AG08396 (cell line): ENCODE results near the gene CERS4.
"Not testable (repeated sequence)": the region's sequence is repeated elsewhere in the genome, so short reads cannot be mapped to it uniquely, and the experiment has no call there.

Experiments used
- DNase-seq: peaks from one replicate; pipeline ENCODE4 v3.0.0; 2012; ENCODE audit warnings: low spot score, mixed read lengths

CERS4 gene

DNA sequence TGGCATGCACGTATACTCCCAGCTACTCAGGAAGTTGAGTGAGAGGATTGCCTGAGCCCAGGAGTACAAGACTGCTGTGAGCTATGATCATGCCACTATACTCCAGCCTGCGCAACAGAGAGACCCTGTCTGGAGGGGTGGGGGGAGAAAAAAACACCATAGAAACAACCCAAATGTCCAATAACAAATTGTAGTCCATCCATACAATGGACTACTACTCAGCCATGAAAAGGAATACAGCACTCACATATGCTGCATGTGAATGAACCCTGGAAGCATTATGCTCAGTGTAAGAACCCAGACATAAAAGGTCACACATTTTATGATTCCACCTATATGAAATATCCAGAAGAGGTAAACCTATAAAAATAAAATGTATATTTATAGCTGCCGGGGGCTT lies 56.7 kb downstream of the CERS4 start:
- DNase-seq, result no peak

DNA sequence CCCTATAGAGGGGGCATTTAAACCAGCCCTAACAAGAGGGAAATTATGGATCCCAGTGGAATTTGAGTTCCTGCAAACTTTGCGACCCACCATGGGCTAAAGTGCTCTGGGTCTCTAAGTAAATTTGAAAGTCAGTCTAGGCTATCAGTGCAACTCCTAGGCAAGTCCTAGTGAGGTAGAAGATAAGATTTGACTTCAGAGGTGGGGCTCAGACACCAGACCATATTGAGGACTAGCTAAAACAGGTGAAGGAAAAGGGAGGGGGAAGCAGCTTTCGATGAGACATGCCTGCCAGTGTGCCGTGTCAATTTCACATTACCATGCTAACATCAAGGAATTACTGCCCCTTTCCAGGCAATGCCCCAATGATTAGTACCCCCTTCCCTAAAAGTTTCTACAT lies 60.6 kb downstream of the CERS4 start:
- DNase-seq, result no peak

DNA sequence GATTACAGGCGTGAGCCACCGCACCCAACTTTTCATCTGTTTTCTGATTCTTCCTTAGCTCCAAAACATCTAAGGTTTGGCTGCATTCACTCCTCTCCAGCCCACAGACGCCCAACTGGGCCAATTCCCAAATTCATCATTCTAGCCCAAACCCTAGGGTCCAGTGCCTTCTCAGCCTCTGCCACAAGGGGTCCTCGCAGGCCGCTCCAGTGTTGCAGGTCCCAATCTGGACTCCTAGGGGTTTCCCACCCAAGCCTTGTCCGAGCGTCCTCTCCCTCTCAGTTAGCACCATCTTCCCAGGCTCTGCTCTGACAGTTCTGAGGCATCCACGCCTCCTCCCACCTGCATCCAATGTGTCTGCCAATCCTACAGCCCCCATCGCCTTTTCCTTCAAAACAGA lies 67.3 kb downstream of the CERS4 start:
- DNase-seq, result not testable (repeated sequence)

DNA sequence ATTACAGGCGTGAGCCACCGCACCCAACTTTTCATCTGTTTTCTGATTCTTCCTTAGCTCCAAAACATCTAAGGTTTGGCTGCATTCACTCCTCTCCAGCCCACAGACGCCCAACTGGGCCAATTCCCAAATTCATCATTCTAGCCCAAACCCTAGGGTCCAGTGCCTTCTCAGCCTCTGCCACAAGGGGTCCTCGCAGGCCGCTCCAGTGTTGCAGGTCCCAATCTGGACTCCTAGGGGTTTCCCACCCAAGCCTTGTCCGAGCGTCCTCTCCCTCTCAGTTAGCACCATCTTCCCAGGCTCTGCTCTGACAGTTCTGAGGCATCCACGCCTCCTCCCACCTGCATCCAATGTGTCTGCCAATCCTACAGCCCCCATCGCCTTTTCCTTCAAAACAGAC lies 82.2 kb downstream of the CERS4 start:
- not testable (repeated sequence) for DNase-seq

DNA sequence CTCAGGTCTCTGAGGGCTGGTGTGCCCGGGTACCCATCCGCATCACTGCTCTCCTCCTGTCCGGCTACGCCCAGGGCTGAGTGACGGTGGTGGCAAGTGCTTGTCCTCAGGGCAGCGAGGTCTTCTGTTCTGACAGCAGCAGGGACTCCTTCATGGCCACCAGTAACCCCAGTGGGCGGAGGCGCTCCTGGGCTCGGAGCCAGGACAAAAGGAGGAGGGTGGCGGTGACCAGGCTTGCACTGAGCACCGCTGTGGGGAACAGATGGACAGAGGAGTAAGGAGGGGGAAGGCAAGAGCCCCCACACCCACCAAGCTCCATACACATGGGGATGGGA lies 93.2 kb downstream of the CERS4 start:
- DNase-seq, result no peak

DNA sequence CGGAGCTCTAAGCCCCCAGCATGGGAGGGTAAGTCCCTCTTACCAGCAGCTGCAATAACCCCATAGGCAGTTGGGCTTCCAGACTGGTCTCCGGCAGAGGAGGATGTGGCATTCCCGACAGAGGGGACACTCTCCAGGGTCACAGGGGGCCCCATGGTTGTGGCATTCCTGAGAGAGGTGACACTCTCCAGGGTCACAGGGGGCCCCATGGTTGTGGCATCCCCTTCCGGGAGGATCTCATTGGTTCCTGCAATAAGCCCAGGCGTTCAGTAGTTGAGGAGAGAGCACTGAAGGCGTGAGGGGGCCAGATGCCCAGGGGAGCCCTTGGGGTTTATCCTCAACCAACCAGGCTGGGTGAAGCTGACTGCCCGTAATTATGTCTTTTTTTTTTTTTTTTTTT lies 93.6 kb downstream of the CERS4 start:
- DNase-seq, result no peak

DNA sequence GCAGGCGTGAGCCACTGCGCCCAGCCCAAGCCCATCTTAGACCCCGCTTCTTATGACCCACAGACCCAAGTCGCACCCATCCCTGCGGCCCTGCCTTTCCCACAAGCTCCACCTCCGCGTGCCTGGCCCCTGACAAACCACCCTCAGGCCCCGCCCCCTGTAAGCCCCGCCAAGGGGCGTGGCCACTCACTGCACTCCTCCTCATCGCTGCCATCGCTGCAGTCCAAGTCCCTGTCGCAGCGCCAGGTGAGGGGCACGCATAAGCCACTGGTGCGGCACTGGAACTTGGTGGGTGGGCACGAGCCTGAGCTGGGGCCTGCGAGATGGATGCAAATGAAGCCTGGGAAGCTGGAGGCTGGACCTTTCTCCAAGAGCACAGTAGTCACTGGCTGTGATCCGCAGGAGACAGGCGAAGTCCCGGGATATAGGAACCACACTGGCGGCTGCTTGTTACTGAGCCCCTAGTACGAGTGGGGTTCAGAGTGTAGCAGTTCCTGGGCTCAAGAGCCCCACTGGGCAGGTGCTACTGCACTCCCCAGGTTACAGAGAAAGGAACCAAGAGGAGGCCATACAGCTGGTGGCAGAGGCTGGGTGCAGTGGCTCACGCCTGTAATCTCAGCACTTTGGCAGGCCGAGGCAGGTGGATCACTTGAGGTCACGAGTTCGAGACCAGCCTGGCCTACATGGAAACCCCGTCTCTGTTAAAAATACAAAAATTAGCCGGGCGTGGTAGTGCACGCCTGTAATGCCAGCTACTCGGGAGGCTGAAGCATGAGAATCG lies 95.9 kb downstream of the CERS4 start:
- no peak for DNase-seq

DNA sequence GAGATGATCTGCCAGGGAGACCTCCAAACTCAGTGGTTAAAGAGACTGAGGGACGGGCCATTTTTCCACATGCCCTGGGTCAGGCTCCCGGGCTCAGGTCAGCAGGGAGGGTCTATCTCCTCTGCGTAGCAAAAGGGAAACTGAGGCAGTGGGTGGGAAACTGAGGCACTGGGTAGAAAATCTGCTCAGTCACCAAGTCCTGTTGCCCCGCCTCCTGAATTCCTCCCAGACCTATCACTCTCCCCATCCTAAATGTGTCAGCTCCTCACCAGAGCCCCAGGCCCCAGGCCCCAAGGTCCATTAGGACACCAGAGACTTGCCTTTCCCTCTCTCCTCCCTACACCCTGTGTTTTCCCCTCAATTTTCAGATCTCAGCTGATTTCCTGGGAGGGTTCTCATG lies 96.6 kb downstream of the CERS4 start:
- DNase-seq, result no peak

DNA sequence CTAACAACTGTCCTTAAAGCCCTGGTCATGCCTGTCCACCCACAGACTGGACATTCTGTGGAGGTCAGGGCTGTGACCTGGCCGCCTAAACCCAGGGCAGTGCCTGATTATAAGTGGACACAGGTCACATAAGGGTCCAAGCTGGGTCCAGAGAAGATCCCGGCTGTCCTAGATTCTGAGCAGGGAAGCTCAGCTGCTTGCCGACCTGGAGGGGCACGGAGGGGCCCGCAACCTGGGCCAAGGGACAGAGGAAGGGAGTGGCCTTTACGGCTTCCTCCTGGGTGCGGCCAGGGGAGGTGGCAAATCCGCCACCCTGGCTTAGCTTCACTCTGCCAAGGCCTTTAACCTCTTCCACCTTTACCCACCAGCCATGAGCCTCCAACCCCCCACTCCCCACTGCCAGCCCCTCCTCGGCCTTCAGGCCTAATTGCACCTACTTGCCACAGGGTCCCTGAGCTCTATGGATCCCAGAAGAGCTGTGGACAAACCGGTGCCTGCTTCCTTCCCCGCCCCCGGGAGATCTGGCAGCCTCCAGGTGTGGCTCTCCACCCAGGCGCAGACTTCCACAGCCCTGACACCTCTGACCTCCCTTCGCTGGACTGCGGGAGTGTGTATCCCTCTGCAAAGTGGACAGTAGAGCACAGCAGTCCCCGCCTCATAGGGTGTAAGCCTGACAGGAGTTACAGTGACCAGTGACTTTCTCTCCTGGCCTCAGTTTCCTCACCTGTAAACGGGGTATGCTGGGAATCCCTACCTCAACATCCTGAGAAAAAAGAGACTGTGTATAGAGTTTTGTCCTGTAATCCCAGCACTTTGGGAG lies 97.3 kb downstream of the CERS4 start:
- DNase-seq, result no peak

DNA sequence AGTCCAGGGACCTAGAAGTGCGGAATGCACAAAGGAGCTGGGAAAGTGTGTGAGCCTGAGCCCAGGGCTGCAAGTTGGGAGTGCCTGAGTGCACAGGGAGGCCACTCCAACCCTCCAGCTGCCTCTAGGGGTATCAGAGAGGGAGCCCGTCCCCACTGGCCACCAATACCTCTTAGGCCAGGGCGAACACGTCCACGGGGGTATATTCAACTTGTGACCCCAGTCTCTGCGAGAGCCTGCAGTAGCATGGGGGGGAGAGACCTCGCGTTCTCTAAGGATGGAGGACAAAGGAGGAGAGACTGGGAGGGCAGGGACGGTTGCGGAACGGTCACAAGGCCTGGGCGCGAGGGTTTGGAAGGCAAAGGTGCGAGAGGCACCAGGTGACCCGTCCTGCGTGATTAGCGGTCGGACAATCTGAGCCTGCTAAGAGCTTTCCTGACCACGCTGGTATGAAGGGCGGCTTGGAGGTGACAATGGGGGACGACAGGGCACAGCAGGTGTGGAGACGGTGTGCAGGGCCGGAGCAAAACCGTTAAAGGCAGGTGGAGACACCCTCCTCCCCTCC lies 98.3 kb downstream of the CERS4 start:
- DNase-seq, result no peak

DNA sequence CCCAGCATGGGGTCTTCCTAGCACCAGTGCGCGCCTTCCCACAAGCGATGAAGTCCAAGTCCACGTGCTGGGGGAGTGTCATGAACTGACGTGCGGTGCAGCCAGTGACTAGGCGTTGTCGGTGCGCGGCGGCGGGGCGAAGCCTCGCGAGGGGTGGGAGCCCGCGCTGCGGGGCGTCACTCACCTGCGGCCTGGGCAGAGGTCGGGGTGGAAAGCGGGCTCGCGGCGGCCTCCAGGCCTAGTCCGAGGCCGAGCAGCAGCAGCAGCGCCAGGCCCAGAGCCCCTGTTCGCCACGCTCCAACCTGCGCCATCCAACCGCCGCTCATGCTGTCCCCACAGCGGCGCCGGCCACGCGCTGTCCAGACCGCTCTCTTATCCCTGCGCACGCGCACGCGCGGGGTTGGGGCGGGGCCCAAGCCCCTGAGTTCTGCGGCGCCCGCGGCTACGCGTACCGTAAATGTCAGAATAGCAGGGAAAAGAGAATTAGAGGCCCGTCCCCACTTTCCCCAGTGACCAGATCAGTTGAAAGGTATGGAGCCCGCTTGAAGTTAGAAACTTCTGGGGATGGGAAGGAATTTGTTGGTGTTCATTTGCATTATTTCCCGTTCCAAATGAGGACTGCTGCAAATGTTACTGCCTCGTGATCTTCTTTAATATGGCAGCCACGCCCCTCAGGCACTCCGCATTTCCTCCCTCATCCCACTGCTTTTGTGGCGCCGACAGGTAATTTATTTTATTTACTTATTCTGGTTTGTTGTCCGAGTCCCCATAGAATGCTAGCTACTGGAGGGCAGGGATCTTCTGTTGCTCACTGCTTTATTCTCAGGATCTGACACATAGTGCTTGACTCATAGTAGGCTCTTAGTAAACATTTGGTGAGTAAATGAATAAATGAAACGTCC lies 99.0 kb downstream of the CERS4 start, which contains the start of gene CD320:
TSS of gene CD320 (minus strand) at position 394 of the 902 bp plus-strand sequence. CDS start at position 326, 68 bp downstream.
- peak; percentile 97 for DNase-seq

DNA sequence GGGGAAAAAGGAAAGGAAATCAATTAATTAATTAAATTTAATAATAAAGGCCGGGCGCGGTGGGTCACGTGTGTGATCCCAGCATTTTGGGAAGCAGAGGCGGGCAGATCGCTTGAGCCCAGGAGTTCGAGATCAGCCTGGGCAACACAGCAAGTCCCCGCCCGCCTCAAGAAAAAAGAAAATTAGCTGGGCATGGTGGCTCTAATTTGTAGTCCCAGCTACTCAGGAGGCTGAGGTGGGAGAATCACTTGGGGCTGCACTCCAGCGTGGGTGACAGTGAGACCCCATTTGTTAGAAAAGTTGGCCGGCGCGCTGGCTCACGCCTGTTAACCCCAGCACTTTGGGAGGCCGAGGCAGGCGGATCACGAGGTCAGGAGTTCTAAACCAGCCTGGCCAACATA lies 99.7 kb downstream of the CERS4 start:
- DNase-seq, result no peak

DNA sequence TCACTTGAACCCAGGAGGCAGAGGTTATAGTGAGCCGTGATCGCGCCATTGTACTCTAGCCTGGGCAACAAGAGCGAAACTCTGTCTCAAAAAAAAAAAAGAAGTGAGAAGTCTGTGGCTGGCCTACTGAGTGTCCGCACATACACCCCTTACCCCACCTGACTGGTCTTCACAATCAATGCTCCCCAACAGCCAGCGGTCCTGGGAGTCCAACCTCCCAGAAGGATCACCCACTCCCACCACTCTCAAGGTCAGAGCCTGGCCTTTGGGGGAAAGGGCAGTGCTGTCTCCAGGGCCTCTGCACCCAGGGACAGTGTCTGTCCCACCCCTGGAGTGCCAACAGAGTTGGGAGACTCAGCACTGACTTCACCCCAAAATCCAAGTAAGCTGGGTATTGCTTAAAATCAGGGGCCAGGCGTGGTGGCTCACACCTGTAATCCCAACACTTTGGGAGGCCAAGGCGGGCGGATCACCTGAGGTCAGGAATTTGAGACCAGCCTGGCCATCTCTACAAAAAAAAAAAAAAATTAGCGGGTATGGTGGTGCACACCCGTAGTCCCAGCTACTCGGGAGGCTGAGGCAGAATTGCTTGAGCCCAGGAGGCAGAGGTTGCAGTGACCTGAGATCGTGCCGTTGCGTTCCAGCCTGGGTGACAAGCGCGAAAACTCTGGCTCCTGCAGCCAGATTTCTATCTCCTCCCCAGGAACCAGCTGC lies 101.3 kb downstream of the CERS4 start:
- DNase-seq, result no peak

DNA sequence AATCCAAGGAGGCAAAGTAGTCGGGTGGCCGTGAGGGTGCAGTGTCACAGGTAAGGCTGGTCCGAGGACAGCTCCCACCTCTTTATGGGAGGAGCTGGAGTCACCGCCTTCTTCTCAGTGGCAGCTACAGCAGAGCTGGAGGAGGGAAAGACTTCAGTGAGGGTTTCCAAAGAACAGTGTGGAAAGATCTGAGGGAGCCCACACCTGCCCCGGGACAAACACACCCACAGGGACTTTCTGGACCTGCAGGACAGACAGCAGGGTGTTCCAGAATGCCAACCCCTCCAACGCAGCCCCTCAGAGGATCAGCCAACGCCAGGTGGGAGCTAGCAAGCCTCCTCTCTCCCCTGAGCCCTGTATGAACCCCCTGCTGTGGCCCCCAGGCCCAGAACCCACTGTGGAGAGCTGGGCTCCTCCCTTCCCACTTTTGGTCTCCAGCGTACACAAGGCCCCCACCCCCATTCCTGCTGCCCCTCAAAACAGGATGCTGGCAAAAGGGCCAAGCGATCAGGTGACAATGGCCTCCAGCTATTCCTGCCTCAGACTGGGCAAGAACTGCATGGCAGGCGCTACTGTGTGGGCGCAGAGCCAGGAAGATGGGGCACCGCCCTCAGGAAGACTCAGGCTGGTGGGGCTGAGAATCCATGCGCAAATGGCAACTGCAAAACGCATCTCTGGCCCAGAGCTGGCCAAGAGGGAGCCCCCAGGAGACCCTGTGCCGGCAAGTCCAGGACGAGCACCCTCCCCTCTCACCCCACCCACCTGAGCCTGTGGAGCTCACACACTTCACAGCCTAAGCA lies 102.5 kb downstream of the CERS4 start:
- DNase-seq, result no peak
